CD4-positive, alpha-beta T cell treated with Interleukin-12 subunit alpha and Interleukin-12 subunit beta, for 1 hour (primary cell): Measurements from ENCODE around the gene DOCK2.
"Not testable (repeated sequence)": the region's sequence is repeated elsewhere in the genome, so short reads cannot be mapped to it uniquely, and the experiment has no call there.

Source experiments
- DNase-seq: peaks from one replicate; pipeline ENCODE4 v3.0.0-alpha.2; 2020

DOCK2 gene

DNA sequence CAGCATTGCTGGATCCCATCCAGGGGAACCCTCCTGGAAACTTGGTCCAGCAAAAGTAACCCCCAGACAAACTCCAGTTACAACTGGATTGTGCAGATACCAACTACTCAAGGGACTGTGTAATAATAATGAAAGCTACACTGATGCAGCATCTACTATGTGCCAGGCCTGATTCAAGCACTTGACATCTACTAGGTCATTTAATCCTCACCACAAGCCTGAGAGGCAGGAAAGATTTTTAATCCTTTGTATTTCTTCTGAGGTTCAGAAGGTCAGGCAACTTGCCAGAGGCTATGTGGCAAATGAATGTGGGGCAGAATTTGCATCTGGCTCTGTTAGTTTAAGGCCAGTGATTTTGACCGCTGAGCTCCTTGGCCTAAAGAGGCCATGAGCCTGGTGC is 439.1 kb downstream of the DOCK2 start:
- no peak for DNase-seq

- DNase-seq, result no peak
These were observed 439.7 kb downstream of the DOCK2 start for GRCh38 chr5:170076739-170077138.

GRCh38 chr5:170077526-170077925 is 440.5 kb downstream of the DOCK2 start:
- no peak for DNase-seq

GRCh38 chr5:170078458-170078857 is 441.4 kb downstream of the DOCK2 start:
- no peak for DNase-seq

- DNase-seq, result no peak
These were observed 441.9 kb downstream of the DOCK2 start for GRCh38 chr5:170078931-170079330.

DNA sequence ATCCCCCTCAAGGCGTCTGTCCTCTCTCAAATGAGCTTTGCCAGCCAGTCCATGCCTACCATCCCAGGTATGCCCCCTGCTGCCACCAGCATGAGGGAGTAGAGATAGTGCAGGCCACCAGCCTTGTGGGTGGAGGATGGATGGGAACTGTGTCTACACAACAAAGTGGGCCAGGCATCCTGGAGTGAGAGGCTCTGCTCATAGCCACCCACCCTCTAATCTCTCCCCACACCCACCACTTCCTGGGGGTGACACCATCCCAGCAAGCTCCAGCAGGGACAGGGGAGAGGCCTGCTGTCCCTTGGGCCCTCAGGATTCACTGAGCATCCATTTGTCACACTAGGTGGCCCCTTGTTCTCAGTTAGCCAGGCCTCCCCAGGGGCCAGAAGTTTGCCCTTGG is 443.1 kb downstream of the DOCK2 start:
- no peak for DNase-seq

GRCh38 chr5:170080786-170081445 is 443.8 kb downstream of the DOCK2 start:
- DNase-seq, result no peak

GRCh38 chr5:170081616-170082015 is 444.5 kb downstream of the DOCK2 start:
- no peak for DNase-seq

- DNase-seq, result no peak
These were observed 445.6 kb downstream of the DOCK2 start for GRCh38 chr5:170082701-170083100.

DNA sequence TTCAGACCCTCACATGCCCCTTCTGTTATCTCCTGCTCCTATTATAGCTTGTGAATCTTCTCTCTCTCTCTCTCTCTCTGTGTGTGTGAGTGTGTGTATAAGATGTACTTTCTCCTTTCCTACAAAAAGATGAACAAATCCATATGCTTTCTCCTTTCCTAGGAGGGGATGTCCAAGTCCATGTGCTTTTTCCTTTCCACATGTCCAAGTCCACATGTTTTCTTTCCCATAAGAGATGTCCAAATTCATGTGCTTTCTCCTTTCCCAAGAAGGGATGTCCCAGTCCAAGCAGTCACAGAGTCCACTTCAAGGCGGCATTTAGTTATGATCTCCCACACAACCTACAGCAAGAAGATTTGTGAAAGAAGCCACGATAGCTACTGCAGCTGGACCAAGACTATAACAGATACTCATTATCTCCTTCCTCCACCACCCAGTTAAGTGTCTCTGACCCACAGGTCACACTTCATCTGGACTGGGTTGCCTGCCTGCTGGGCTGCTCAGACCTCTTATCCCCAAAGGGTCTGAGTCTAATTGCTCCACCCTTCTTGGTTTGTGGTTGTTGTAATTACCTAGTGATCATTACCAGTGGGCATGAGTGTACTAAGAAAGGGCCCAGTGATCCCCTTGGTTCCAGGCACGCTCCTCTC is 450.2 kb downstream of the DOCK2 start:
- no peak for DNase-seq

DNA sequence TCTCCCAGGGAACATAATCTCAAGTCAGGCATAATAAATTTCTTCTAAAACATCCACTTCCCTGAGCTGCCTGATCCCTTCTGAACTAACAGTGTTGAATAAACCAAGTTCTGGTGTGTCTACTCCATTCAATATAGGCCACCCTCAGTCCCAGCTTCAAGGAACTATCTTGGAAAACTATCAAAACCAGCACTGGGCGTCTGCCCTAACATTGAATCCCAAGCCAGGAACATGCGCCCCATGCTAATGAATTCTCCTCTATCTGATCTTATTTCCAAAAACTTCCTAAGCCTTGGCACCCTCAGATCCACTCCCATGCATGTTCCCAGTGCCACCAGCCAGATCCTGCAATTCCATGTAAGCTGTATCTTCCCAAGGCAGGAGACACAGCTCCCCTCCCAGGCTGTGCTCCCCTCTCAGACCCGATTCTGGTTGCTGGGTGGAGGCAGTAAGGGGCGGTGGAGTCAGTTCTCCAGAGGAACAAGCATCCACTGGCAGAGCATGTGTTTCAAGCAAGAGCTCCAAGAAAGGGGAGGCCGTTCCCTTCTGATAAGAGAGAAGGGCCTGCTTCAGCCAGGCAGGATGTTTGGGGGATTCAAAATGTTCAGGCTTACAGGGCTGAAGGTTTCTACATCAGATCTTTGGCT is 455.5 kb downstream of the DOCK2 start:
- DNase-seq, result no peak

- not testable (repeated sequence) for DNase-seq
These were observed 457.3 kb downstream of the DOCK2 start for GRCh38 chr5:170094329-170094728.

GRCh38 chr5:170095646-170096045 is 458.6 kb downstream of the DOCK2 start:
- DNase-seq, result no peak

GRCh38 chr5:170097934-170098333 is 460.9 kb downstream of the DOCK2 start:
- DNase-seq, result no peak

DNA sequence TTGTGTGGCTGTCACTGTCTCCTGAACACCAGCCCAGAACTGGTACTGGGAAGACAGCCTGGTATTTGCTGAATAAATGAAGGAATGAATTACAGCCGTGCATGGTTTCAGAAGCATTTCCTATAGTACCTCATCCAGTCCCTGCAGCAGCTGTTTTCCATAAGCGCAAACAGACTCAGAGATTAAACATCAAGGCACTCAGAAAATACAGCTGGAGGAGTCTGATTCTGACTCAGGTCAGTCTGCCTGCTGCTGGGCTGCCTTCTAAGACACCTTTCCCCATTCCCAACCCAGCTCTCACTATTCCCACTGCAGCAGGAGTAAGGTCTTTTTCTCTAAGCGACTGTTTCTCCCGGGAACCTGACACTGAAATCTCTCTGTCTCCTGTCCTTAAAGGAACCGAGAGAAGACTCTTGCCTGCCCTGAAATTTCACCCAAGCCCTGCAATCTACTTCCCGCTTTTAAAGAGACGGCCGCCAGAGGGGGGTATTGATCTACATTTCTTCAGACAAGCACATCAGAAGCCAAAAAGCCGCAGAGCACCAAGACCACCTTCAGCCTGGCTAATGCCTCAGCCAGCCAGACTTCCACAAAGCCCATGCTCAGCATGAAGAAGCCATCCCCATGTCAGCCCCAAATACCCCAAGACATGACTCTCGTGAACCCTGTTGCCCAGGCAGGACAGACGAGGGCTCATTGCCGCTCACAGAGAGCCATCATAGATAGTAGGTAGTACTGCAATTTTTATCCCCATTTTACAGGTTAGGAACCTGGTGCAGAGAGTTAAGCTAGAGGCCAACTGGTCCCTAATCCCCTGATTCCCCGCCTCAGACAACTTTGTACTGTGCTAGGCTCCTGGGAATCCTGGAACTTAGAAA is 463.2 kb downstream of the DOCK2 start:
- peak; percentile 67 for DNase-seq

- DNase-seq, result no peak
These were observed 466.4 kb downstream of the DOCK2 start for GRCh38 chr5:170103447-170103846.

GRCh38 chr5:170104299-170104698 is 467.2 kb downstream of the DOCK2 start:
- no peak for DNase-seq

DNA sequence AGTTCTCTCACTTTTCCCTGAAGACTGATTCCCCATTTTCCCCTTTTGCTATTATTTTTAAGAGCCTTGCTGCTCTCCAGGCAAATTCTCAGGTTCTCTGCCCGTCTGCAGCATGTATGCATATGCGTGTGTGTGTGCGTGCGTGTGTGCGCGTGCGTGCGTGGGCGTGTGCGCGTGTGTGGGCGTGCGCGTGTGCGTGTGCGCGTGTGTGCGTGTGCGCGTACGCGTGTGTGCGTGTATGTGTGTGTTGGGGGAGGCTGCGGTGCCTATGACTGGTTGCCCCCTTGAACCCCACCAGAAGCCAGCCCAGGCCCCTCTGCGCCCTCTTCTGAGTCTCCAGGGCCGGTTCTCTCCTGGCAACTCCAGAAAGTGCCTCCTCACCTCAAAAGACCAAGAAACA is 467.6 kb downstream of the DOCK2 start:
- DNase-seq, result no peak

GRCh38 chr5:170105642-170106611 is 468.9 kb downstream of the DOCK2 start, which contains the start of gene FOXI1:
Gene FOXI1, plus strand, starts transcription at chr5:170105897. Its CDS starts 61 bp downstream, at chr5:170105958.
- DNase-seq, result no peak

DNA sequence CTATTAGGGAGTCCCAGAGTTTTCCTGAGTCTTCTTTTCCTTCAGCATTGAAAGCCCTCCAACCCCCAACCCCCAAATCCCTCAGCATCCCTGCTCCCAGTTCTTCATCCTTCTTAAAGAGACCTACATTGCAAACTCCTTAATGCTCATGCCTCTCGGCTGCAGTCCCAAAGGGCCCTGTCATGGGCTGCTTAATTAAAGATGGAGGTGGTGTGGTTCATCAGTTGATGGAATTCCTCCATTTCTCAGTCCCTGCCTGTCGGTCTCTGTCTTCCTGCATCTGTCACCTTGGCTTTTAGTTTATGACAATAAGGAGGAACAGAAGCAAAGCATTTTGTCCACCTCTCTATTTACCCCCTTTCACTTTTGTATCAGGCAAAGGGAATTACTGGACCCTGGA is 470.6 kb downstream of the DOCK2 start:
- DNase-seq, result no peak

DNA sequence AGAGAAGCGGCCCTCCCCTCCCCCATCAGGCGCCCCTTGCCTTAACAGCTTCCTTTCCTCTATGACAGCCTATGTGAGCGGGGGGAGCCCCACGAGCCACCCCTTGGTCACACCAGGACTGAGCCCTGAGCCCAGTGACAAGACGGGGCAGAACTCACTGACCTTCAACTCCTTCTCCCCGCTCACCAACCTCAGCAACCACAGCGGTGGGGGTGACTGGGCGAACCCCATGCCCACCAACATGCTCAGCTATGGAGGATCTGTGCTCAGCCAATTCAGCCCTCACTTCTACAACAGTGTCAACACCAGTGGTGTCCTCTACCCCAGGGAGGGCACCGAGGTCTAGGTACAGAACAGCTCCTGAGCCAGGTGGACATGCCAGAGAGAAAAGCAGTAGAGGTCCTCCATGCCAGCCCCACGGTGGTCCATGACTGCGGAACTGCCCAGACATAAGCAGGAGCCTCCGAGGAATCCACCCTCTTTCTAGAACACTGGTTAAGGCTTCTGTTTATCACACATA is 471.3 kb downstream of the DOCK2 start:
- no peak for DNase-seq
